Right cardiac atrium (tissue), 5 donors: ENCODE measurements around the gene EDIL3. TPM values are rescaled to one million over a fixed set of nuclear protein-coding genes. Genes with fewer than 3 reads are reported as not detected.

Experiments used
- ATAC-seq, 2 donors: fragments of 200-7000 bp; cut with Tn5 transposase; one replicate each; pipeline versions ENCODE4 v1.8.0 to v1.9.1; 2020; ENCODE audit warnings: moderate library complexity in 2 of 2, mild to moderate bottlenecking in 1 of 2
- DNase-seq, 3 donors: peaks; one replicate each; pipeline ENCODE4 v3.0.0-alpha.2; 2020
- H3K27ac ChIP-seq: one replicate; pipeline ENCODE4 v1.5.1; 2013; ENCODE audit warnings: mild to moderate bottlenecking, low read length, control low read depth, moderate library complexity
- H3K27me3 ChIP-seq: one replicate; pipeline ENCODE4 v1.6.1; 2013; ENCODE audit not compliant: control insufficient read depth, insufficient read depth
- H3K4me1 ChIP-seq: one replicate; pipeline ENCODE4 v1.6.1; 2013; ENCODE audit warnings: low read length; ENCODE audit not compliant: control insufficient read depth, insufficient read depth
- H3K4me3 ChIP-seq: one replicate; pipeline ENCODE4 v1.5.1; 2013; ENCODE audit warnings: low read length, control low read depth
- H3K9me3 ChIP-seq: one replicate; pipeline ENCODE4 v1.6.1; 2013; ENCODE audit warnings: low read length; ENCODE audit not compliant: control insufficient read depth
- WGBS: extraction: QIAGEN DNeasy Blood & Tissue Kit; methylation state at CpG from one replicate; pipeline ENCODE4 v1.1.7; 2013; 5-methylcytosine and 5-hydroxymethylcytosine counted together
- intact Hi-C, 4 donors: fragments of 100-400 bp; cut with DNase I; formaldehyde crosslinking; loops; one replicate each; pipeline versions ENCODE4 v1.11.0 to v1.14.0; 2022 to 2023
- long read RNA-seq, 4 donors: library from polyadenylated mRNA; unstranded; transcript quantifications; one replicate each; pipeline ENCODE4 v2.0.0, GENCODE V29; 2020 to 2021
- polyA plus RNA-seq: library from polyadenylated mRNA; stranded (reverse); fragments of 200-250 nt; gene quantifications from one replicate; pipeline ENCODE4 v1.2.3, GENCODE V29; 2013
- total RNA-seq, 4 donors: library from RNA; stranded (reverse); fragmentation: NEBNext Ultra II Directional; extraction: Animal tissue kit (Norgen Biotek cat#: 25700); gene quantifications; one replicate each; pipeline ENCODE4 v1.2.1, GENCODE V29; 2021
- donor health status: healthy with polysubstance abuse.
- donor health status: DM: no; HTN: yes; CAD: no.
- donor health status: DM: no; HTN: no; CAD: no.
- donor health status: DM: no; HTN: yes; CAD: no; lungs with severe emphysema.
- donor health status: DM: yes; HTN: yes; CAD: no.

The EDIL3 gene
- total RNA-seq = 10 to 100 TPM in 1 of 4 donors, 1 to 10 TPM in 3; 3.2 to 14.6 (median 6.2) TPM
- 5.4 TPM for polyA plus RNA-seq
- long read RNA-seq, donor 1, full-length matches to known transcripts = 2 of 3 reads
- long read RNA-seq, donor 1, partial matches to known transcripts = 1 of 3 reads
- long read RNA-seq, donor 1, other reads (novel, unspliced or antisense) = 0 of 3 reads
- long read RNA-seq, donor 2, full-length matches to known transcripts = 2 of 2 reads
- long read RNA-seq, donor 2, partial matches to known transcripts = 0 of 2 reads
- long read RNA-seq, donor 2, other reads (novel, unspliced or antisense) = 0 of 2 reads
- long read RNA-seq, donor 3, full-length matches to known transcripts = 19 of 30 reads
- long read RNA-seq, donor 3, partial matches to known transcripts = 9 of 30 reads
- long read RNA-seq, donor 3, other reads (novel, unspliced or antisense) = 2 of 30 reads
- long read RNA-seq, donor 4, full-length matches to known transcripts = 2 of 2 reads
- long read RNA-seq, donor 4, partial matches to known transcripts = 0 of 2 reads
- long read RNA-seq, donor 4, other reads (novel, unspliced or antisense) = 0 of 2 reads

DNA sequence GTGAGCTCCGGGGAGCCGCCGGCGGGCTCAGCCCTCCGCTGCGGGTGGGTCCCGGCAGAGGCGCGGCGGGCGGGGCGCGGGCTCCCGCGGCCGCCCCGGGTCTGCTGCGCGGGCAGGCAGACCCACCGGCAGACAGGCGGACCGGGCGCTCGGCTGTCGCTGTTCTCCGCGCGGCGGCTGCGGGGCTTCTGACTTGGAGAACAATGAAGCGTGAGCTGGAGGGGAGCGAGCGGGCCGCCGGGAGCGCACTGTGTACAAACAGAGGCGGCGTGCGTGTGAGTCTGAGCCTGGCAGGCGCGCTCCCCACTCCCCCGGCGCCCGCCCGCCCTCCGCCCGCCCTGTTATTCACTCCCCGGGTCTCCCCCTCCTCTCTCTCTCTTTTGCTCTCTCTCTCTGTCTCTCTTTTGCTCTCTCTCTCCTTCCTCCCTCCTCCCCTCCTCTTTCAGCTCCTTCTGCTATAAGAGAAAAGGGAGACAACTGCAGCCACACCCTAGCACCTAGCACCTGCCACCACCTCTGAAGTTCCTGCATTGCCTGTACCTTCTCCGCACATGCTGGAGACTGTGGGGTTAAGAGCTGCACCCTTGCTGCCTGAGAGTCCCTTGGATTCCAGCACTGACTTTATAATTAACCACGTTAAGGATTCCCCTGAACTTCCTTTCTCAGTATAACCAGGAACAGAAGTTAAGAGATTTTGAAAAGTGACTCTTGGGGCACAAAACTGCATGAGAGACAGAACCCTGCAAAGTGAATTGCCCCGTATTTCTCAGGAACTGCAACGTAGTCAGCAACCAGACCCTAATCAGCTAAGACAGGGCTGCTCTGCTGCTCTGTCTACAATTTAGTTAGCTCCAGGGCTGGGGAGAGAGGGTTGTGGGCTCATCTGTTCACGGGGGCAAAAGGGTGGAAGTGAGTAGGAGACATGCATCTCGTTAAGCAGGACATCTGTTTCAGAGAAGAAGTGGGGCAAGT lies at the start of gene EDIL3:
TSS of gene EDIL3 (minus strand) at position 277 of the 972 bp plus-strand sequence. CDS start 506 bp downstream, outside the sequence.
- Histone ChIP-seq H3K9me3 (no peaks in the 10 kb centered on the region), H3K27ac (no peak within 1 kb of the TSS), H3K4me3 (peak within 1 kb of the TSS; percentile 90), H3K4me1 (no peaks in the 10 kb centered on the region), H3K27me3 (no peaks in the 10 kb centered on the region)
- intact Hi-C loops = no loop called here
- DNase-seq (peak; percentile 43 to 76 (median 59)), ATAC-seq (peak; percentile 43)
- under 1% methylated on average over 54 of the region's 54 CpGs for WGBS

DNA sequence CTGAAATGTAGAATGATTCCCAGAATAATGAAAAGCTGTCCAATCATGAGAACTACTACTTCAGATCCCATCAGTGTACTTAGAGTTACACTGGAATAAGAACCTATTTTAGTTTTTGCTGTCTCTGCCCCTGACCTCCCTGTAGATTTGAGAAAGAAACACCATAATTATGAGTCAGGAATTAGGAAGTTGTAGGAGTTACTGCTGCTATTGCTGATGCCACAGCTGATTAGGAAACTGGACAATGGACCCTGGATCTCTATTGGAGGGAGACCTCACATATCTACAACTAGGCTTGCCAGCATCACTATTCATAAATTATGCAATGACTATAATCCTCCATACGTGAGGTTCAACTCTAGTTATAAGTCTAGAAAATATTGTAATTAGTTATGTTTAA lies 48.8 kb upstream of the EDIL3 start:
- WGBS = 53% methylated on average over 1 of the region's 1 CpG
- no peaks in the 10 kb centered on the region for H3K9me3 ChIP-seq
- intact Hi-C loops = no loop called here
- DNase-seq = no peak
- no peak for ATAC-seq
- H3K27ac ChIP-seq = no peak overlapping the region
- no peaks in the 10 kb centered on the region for H3K4me1 ChIP-seq
- no peak overlapping the region for H3K4me3 ChIP-seq
- H3K27me3 ChIP-seq = no peaks in the 10 kb centered on the region

DNA sequence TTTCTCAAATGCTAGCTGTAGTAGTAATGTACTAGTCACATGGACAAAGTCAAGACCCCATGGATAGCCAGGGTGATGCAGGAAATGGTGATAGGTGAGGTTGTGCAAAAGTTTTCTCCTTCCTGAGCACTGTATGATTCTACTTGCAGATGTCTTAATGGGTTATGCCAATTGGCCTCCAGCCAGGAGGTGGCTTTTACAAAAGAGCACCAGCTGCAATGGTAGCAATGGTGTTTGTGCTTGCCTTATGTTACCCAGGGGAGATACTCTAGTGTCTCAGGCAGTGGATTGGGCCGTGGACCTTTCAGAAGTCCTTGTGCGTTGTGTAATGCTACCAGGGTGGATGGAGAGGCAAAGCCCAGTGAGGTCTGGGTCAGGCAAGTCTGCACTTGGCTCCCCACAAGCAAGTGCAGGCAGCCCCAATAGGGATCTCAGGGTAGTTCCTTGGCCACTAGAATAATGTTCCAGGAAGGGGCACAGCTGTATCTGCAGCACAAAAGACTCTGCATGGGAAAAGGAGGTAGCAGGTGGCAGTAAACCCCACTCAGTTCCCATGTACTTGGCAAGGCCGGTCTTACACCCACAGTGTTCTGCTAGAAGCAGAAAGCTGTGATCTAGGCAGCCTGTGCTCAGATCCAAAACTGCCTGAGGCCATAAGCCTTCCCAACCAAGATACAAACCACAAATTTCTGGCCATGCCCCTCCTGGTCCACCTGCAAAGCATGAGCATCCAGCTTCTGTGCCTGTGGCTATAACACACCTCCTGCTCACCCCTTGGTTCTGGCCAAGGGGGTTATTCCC lies 46.4 kb upstream of the EDIL3 start:
- ATAC-seq = no peak
- intact Hi-C loops = no loop called here
- Histone ChIP-seq H3K9me3 (no peaks in the 10 kb centered on the region), H3K4me1 (no peaks in the 10 kb centered on the region), H3K27me3 (no peaks in the 10 kb centered on the region), H3K4me3 (no peak overlapping the region), H3K27ac (no peak overlapping the region)
- no peak for DNase-seq
- WGBS = 83% methylated on average over 3 of the region's 3 CpGs

DNA sequence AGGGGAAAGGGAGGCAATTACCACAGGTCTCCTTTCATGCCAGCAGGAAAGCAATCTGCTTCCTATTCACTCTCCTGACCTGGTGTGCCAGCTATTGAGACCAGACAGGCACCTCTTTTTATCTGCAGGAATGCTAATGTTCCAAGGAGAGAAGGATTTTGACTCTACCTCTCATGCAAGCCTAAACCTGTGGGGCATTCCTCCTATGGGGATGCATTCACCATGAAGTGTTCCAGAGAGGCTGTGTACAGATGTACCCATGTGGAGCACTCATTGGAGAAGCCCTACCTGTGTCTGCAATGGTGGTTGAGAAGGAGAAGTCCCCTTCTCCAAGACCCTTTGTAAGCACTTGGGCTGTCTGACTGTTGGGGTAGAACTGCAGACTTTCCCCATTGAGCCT lies 45.4 kb upstream of the EDIL3 start:
- Histone ChIP-seq H3K27ac (no peak overlapping the region), H3K4me1 (no peaks in the 10 kb centered on the region), H3K9me3 (no peaks in the 10 kb centered on the region), H3K4me3 (no peak overlapping the region), H3K27me3 (no peaks in the 10 kb centered on the region)
- DNase-seq (no peak), ATAC-seq (no peak)
- intact Hi-C loops = no loop called here

DNA sequence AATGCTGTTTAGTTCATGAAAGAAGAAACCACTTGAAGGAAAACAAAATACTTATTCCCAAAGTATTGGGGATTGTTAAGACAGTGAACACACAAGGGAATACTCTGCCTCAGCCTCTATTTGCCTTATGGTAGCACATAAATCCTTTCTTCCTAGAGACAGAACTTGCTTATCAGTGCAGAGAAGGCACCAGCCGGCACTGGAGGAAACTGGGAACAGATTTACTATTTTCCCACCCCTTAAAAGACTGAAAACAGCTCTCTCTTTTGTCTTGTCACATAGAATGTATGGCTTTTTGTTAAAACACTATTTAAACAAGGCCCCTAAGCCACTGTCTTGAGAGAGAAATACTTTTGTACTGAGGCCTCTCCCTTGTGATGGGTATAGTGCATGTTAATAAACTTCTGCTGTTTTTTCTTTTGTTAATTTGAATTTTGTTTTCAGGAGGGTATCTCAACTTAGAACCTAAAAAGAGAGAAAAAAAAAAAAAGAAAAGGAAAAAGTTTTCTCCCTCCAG lies 40.7 kb upstream of the EDIL3 start:
- no peaks in the 10 kb centered on the region for H3K4me1 ChIP-seq
- no peaks in the 10 kb centered on the region for H3K9me3 ChIP-seq
- H3K4me3 ChIP-seq = no peak overlapping the region
- 35% methylated on average over 1 of the region's 1 CpG for WGBS
- H3K27ac ChIP-seq = no peak overlapping the region
- intact Hi-C loops = no loop called here
- DNase-seq (no peak), ATAC-seq (no peak)
- no peaks in the 10 kb centered on the region for H3K27me3 ChIP-seq

- no peak for ATAC-seq
- intact Hi-C loops = no loop called here
- no peaks in the 10 kb centered on the region for H3K9me3 ChIP-seq
- H3K4me3 ChIP-seq = no peak overlapping the region
- no peaks in the 10 kb centered on the region for H3K4me1 ChIP-seq
- no peak overlapping the region for H3K27ac ChIP-seq
- no peaks in the 10 kb centered on the region for H3K27me3 ChIP-seq
- 70% methylated on average over 3 of the region's 3 CpGs for WGBS
- DNase-seq = no peak
Measured at GRCh38 chr5:84419742-84420141, 35.1 kb upstream of the EDIL3 start.

GRCh38 chr5:84411832-84412605 lies 27.3 kb upstream of the EDIL3 start:
- ATAC-seq (no peak), DNase-seq (no peak)
- no peaks in the 10 kb centered on the region for H3K9me3 ChIP-seq
- intact Hi-C loops = no loop called here
- H3K4me3 ChIP-seq = no peak overlapping the region
- no peaks in the 10 kb centered on the region for H3K4me1 ChIP-seq
- WGBS = 89% methylated on average over 5 of the region's 5 CpGs
- no peak overlapping the region for H3K27ac ChIP-seq
- no peaks in the 10 kb centered on the region for H3K27me3 ChIP-seq

DNA sequence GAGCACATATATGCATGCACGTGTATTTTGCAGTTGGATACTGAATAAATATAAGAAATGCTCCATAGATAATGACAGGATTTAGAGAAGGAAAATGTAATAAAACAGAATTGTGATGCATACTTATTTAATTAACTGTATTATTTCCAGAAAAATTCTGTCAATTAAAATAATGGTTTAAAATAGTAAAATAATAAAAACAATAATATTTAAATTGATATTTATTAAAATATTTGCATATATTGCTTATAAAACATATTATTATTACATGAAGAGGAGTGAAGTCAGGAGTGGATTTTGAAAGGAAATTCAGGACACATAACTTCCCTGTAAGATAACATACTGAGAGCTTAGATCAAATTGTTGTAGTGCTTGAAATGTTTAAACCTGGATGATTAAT lies 21.4 kb upstream of the EDIL3 start:
- intact Hi-C loops = no loop called here
- 84% methylated on average over 1 of the region's 1 CpG for WGBS
- no peaks in the 10 kb centered on the region for H3K27me3 ChIP-seq
- no peaks in the 10 kb centered on the region for H3K9me3 ChIP-seq
- ATAC-seq (no peak), DNase-seq (no peak)
- H3K27ac ChIP-seq = no peak overlapping the region
- H3K4me3 ChIP-seq = no peak overlapping the region
- H3K4me1 ChIP-seq = no peaks in the 10 kb centered on the region

DNA sequence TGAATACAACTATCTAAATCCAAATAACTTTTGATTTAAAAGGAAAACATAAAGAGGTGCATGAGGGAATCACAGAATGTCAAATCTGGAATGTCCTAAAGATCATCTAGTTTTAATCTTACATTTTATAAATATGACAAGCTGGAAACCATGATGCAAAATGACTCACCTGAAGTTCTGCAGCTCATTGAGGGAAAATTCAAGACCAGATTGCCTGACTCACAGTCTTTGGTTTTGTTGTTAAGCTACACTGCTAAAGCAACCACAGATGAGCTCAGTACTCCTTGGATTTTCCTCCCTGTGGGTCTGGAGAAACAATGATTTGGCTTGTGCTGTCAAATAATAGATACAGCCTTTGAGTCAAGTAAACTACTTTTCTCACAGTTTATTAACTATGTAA lies 19.1 kb upstream of the EDIL3 start:
- no peak for ATAC-seq
- intact Hi-C loops = no loop called here
- H3K4me1 ChIP-seq = no peaks in the 10 kb centered on the region
- no peak overlapping the region for H3K27ac ChIP-seq
- no peak for DNase-seq
- H3K4me3 ChIP-seq = no peak overlapping the region
- H3K27me3 ChIP-seq = no peaks in the 10 kb centered on the region
- no peaks in the 10 kb centered on the region for H3K9me3 ChIP-seq

- WGBS = 85% methylated on average over 1 of the region's 1 CpG
- DNase-seq (no peak), ATAC-seq (no peak)
- H3K4me1 ChIP-seq = no peaks in the 10 kb centered on the region
- no peaks in the 10 kb centered on the region for H3K27me3 ChIP-seq
- no peak overlapping the region for H3K27ac ChIP-seq
- intact Hi-C loops = no loop called here
- H3K4me3 ChIP-seq = no peak overlapping the region
- H3K9me3 ChIP-seq = no peaks in the 10 kb centered on the region
Measured at GRCh38 chr5:84397385-84397784, 12.7 kb upstream of the EDIL3 start.
